ENCODE results near the gene PNPLA2.

Gene PNPLA2

DNA sequence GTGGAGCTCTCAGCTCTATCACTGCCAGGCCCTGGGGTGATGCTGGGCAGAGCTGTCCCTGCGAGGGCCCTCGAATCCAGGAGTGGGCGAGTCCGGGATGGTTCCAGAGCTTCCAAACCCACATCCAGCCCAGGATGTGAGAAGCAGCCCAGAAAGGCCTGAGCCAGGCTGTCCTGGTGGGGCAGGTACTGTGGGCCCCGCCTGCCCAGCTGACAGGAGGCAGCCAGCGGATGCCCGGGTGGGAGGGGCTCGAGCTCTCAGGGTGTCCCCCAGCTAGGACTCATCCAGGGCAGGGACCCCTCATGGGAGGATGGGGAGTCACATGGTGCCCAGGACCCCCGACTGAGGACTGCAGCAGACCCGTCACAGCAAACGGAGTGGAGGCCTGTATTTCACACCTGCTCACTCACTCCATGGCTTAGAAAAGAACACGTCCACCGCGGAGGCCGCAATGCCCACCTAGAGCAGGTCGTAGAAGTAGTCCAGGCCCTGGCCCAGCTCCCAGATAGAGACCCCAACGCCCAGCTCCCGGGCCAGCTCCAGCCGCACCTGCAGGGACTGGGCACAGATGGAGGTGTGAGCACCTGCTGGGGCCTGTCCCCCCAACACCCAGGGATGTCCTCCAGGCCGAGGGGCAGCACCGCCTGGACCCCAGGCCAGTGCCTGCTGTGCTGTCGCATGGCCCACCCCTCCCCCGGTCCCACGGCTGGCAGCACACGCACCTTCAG is 50.8 kb downstream of the PNPLA2 start:
- DNase-seq: no peak

- no peak for DNase-seq
These were observed 51.4 kb downstream of the PNPLA2 start for GRCh38 chr11:870127-870413.

DNA sequence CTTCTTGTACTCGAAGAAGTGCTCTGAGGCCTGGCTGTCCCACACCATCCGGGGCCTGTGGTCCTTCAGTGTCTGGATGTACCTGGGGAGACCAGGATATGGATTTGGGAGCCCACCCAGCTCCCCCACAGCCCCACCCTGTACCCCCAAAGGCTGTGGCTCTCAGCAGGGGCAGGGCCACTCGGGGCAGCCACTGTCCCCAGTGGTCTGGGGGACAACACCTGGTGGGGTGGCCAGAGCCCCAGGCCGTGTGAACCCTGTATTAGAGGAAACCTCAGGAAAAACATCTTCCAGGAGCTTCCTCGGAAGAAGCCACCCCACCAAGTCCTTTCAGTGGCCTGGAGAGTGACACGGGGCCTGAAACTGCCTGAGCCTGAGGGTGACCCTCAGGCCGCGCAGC is 51.7 kb downstream of the PNPLA2 start:
- no peak for DNase-seq

DNA sequence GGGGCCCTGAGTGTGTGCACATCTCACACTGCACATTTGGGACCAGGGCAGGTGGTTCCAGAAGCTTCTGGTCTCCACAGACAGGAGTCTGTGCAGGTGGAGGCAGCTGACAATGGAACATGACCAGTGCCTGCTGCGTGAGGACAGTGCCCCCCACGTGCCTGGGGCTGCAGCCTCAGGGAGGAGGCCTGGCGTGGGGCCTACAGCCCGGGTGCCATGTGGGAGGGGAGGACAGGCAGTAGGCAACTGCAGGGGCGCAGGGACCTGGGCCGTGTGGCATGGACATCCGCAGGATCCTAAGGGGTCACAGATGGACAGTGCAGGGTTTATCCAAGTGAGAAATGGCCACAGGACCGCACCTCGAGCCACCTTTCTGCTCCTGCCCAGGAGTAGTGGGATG is 52.8 kb downstream of the PNPLA2 start:
- no peak for DNase-seq

DNA sequence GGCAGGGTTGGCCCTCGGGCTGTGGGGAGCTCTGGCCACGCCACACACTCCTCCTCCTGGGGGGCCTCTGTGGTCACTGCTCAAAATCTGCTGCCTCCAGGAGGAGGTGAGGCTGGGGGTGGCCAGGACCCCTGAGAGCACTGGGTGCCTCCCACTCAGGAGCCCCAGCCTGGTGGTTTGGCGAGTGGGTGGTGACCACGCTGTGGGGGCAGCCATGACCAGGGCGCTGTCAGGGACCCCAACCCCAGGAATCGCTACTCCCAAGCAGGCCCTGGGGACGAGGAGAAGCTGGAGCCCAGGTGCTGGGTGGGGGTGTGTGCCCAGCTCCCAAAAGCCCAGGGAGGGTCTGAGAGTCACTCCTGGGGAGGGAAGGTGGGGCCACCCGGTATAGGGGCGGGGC is 54.1 kb downstream of the PNPLA2 start:
- DNase-seq: no peak

DNA sequence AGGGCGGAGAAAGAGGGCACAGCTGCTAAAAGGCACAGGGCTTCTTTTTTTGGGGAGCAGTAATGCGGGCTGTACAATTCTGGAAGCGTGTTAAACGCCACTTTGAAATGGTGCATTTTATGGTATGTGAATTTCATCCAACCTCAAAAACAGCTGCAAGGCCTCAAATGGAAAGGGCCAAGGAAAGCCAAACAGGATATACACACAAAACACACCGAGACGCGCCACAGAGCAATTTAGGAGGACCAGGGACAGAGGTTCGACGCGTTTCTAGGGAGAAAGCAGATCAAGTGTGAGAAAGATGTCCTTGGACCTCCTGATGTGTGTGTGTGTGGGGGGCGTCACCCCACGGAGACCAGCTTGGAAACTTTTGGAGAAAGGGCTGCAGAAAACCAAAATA is 55.0 kb downstream of the PNPLA2 start:
- no peak for DNase-seq
